Gastroesophageal sphincter (tissue), 4 donors: ENCODE data around the gene TTC39B. TPM values are rescaled to one million over a fixed set of nuclear protein-coding genes. Genes with fewer than 3 reads are reported as not detected.

Experiments
- ATAC-seq: fragments of 150-250 bp; one replicate; pipeline ENCODE4 v1.9.1; 2016; ENCODE audit warnings: mild to moderate bottlenecking, moderate library complexity
- H3K27ac ChIP-seq, 4 donors: fragments of 200-600 bp; sonication (generic) in 3 of 4; 1 replicate in 3 of 4; 2 replicates in 1 of 4; pipeline ENCODE4 v1.5.1; 2016 to 2019
- H3K27me3 ChIP-seq: fragments of 200-600 bp; sonication (generic); one replicate; pipeline ENCODE4 v1.5.1; 2019
- H3K36me3 ChIP-seq, 2 donors: fragments of 200-600 bp; sonication (generic); one replicate each; pipeline ENCODE4 v1.5.1; 2019; ENCODE audit warnings: control low read depth in 1 of 2
- H3K4me1 ChIP-seq, 3 donors: fragments of 200-600 bp; sonication (generic); 1 replicate in 2 of 3; 2 replicates in 1 of 3; pipeline ENCODE4 v1.5.1; 2016 to 2019; ENCODE audit warnings: control low read depth in 2 of 3
- H3K4me3 ChIP-seq, 2 donors: fragments of 200-600 bp; sonication (generic); one replicate each; pipeline ENCODE4 v1.5.1; 2019; ENCODE audit warnings: mild to moderate bottlenecking in 1 of 2, moderate library complexity in 1 of 2
- H3K9me3 ChIP-seq, 3 donors: fragments of 200-600 bp; sonication (generic); one replicate each; pipeline ENCODE4 v1.5.1; 2017 to 2019; ENCODE audit warnings: control low read depth in 2 of 3
- EP300 ChIP-seq: sonication (generic); formaldehyde crosslinking; IDR thresholded peaks from one replicate; pipeline ENCODE4 v1.6.1; 2017; ENCODE audit warnings: antibody characterized with exemption, mild to moderate bottlenecking
- POLR2A ChIP-seq, 2 donors: fragments of 450-650 bp; IDR thresholded peaks; one replicate each; pipeline ENCODE4 v1.6.1; 2017; ENCODE audit warnings: antibody characterized with exemption in 2 of 2, mild to moderate bottlenecking in 2 of 2, moderate library complexity in 1 of 2
- POLR2AphosphoS5 ChIP-seq: sonication (generic); formaldehyde crosslinking; IDR thresholded peaks from one replicate; pipeline ENCODE4 v1.6.1; 2017; ENCODE audit warnings: antibody characterized with exemption
- WGBS, 2 donors: methylation state at CpG; one replicate each; pipeline ENCODE4 v1.1.5; 2018; ENCODE audit warnings: low coverage in 1 of 2; 5-methylcytosine and 5-hydroxymethylcytosine counted together
- total RNA-seq, 4 donors: library from RNA; depleted of rRNA; stranded (reverse); fragments of >200 nt; gene quantifications; one replicate each; pipeline ENCODE4 v1.1.0, GENCODE V29; 2016
- TF ChIP-seq, protein P1 (sequence below), 4 experiments: fragments of 200-600 bp in 2 of 4; fragments of 450-650 bp in 2 of 4; sonication (generic) in 1 of 4; IDR thresholded peaks; one replicate each; pipeline ENCODE4 v1.5.1; 2017 to 2019; ENCODE audit warnings: antibody characterized with exemption in 4 of 4, mild to moderate bottlenecking in 2 of 4, moderate library complexity in 2 of 4

TTC39B gene
- total RNA-seq, 4 donors from 2014 or later, result 9.0 to 15.4 (median 11.8) TPM

DNA sequence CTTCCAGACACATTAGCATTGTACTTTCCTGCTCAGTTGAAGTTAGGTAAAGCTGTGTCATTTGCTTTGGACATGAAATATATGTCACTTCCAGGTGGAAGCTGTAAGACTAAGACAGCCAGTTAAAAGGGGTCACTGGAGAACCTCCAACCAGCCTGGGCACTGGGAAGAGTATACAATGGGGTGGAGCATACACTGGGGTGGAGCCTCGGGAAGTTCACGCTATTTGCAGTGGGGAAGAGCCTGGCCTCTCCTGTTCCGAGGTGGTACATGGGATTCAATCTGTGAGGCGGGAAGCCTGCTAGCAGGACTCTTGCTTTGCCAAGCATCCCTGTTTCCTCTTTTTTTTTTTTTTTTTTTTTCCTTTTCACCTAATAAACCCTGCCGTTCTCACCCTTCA is 145.3 kb downstream of the TTC39B start:
- Histone ChIP-seq H3K27ac (no peak overlapping the region), H3K9me3 (no peaks in the 10 kb centered on the region), H3K36me3 (no peaks in the 10 kb centered on the region), H3K27me3 (no peaks in the 10 kb centered on the region), H3K4me1 (peaks cover 0 to 3% (median under 1%) of the 10 kb centered on the region in 3 donors), H3K4me3 (no peak overlapping the region)
- 71 to 74% methylated on average over 1 to 5 of the region's 5 CpGs for WGBS, 2 donors
- no peak for ATAC-seq
- TF ChIP-seq, protein P1, sequence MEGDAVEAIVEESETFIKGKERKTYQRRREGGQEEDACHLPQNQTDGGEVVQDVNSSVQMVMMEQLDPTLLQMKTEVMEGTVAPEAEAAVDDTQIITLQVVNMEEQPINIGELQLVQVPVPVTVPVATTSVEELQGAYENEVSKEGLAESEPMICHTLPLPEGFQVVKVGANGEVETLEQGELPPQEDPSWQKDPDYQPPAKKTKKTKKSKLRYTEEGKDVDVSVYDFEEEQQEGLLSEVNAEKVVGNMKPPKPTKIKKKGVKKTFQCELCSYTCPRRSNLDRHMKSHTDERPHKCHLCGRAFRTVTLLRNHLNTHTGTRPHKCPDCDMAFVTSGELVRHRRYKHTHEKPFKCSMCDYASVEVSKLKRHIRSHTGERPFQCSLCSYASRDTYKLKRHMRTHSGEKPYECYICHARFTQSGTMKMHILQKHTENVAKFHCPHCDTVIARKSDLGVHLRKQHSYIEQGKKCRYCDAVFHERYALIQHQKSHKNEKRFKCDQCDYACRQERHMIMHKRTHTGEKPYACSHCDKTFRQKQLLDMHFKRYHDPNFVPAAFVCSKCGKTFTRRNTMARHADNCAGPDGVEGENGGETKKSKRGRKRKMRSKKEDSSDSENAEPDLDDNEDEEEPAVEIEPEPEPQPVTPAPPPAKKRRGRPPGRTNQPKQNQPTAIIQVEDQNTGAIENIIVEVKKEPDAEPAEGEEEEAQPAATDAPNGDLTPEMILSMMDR (IDR thresholded peaks at IDR 0.05), result no peak
- TF ChIP-seq POLR2A (IDR thresholded peaks at IDR 0.05), result no peak
- no peak for TF ChIP-seq POLR2AphosphoS5
- no peak for TF ChIP-seq EP300

DNA sequence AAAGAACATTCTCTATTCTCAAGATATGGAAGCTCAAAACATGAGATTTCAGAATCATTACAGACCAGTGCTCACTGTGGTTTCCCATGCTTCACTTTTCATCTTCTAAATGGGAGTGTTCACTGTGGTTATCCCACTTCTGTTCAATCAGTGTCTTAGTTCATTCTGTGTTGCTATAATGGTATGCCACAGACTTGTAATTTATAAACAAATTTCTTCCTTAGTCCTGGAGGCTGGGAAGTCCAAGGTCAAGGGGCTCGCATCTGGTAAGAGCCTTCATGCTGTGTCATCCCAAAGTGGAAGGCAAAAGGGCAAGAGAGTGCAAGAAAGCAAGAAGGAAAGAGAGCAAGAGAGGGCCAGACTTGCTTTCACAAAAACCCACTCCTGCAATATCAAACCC is 146.3 kb downstream of the TTC39B start:
- H3K4me3 ChIP-seq, result no peak overlapping the region
- H3K9me3 ChIP-seq, result no peaks in the 10 kb centered on the region
- H3K4me1 ChIP-seq, result peaks cover 7 to 14% (median 8%) of the 10 kb centered on the region in 3 donors
- TF ChIP-seq POLR2AphosphoS5, result no peak
- TF ChIP-seq, protein P1 (IDR thresholded peaks at IDR 0.05), result no peak
- no peak for TF ChIP-seq POLR2A (IDR thresholded peaks at IDR 0.05)
- TF ChIP-seq EP300, result no peak
- no peak overlapping the region for H3K27ac ChIP-seq
- ATAC-seq, result no peak
- WGBS, 2 donors, result 70 to 100% methylated on average over 1 of the region's 1 CpG
- no peaks in the 10 kb centered on the region for H3K27me3 ChIP-seq
- H3K36me3 ChIP-seq, result no peaks in the 10 kb centered on the region

DNA sequence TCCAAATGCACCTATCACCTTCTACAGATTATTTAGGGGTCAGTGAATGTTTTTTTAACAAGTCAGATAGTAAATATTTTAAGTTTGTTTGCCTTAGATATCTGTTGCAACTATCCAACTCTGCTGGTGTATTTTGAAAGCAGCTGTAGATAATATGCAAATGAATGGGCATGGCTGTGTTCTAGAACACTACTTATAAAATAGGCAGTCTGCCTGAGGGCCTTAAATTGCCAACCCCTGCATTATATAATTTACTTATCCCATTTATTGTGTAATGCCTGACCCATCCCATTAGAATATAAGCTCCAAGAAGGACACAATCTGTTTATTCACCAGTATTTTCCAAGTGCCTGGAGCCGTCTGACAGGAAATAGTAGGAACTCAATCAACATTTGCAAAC is 149.0 kb downstream of the TTC39B start:
- WGBS, 2 donors, result 83 to 86% methylated on average over 1 of the region's 1 CpG
- no peaks in the 10 kb centered on the region for H3K9me3 ChIP-seq
- TF ChIP-seq, protein P1 (IDR thresholded peaks at IDR 0.05), result no peak
- no peak for TF ChIP-seq EP300
- TF ChIP-seq POLR2A (IDR thresholded peaks at IDR 0.05), result no peak
- TF ChIP-seq POLR2AphosphoS5, result no peak
- no peak overlapping the region for H3K4me3 ChIP-seq
- H3K36me3 ChIP-seq, result no peaks in the 10 kb centered on the region
- no peak for ATAC-seq
- no peak overlapping the region for H3K27ac ChIP-seq
- H3K4me1 ChIP-seq, result peaks cover 11 to 35% (median 21%) of the 10 kb centered on the region in 3 donors
- no peaks in the 10 kb centered on the region for H3K27me3 ChIP-seq

DNA sequence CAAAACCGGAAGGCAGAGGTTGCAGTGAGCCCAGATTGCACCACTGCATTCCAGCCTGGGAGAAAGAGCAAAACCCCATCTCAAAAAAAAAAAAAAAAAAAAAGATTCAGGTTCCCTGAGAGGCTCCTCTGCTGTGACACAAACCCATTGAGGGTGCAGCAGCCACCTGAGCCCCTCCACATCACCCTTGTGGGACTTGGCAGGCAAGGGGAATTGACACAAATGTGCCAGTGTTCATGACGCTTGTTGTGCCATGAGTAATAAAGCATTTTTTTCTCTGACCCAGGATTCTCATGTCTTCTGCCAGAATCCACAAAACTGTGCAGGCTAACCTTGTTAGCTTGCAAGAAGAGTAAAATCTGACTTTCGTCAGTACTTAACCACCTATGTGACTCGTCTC is 149.6 kb downstream of the TTC39B start:
- ATAC-seq, result no peak
- Histone ChIP-seq H3K9me3 (no peaks in the 10 kb centered on the region), H3K4me1 (peaks cover 11 to 35% (median 21%) of the 10 kb centered on the region in 3 donors), H3K36me3 (no peaks in the 10 kb centered on the region), H3K27me3 (no peaks in the 10 kb centered on the region), H3K27ac (no peak overlapping the region), H3K4me3 (no peak overlapping the region)
- 74 to 96% methylated on average over 3 to 4 of the region's 4 CpGs for WGBS, 2 donors
- TF ChIP-seq POLR2AphosphoS5 (no peak), EP300 (no peak), POLR2A (IDR thresholded peaks at IDR 0.05) (no peak)
- TF ChIP-seq, protein P1 (IDR thresholded peaks at IDR 0.05), result no peak

DNA sequence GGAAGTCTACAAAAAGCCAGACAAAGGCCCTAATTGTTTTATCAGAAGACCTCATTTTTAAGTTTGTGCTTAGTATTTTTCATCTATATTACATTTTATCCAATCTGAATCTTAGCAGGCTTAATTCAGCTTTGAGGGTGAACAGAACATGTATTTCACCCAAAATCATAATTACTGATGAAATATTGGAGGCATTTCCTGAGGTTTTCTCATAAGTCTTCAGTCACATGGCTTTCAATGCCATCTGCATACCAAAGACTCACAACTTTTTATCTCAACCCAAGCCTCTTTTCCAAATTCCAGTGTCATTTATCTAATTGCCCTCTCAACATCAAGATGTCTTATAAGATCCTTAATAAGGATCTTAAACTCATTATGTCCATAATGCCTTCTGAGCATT is 150.8 kb downstream of the TTC39B start:
- TF ChIP-seq, protein P1 (IDR thresholded peaks at IDR 0.05), result no peak
- no peak for TF ChIP-seq EP300
- no peak for TF ChIP-seq POLR2A (IDR thresholded peaks at IDR 0.05)
- TF ChIP-seq POLR2AphosphoS5, result no peak
- ATAC-seq, result no peak
- no peak overlapping the region for H3K4me3 ChIP-seq
- no peaks in the 10 kb centered on the region for H3K36me3 ChIP-seq
- no peaks in the 10 kb centered on the region for H3K27me3 ChIP-seq
- H3K27ac ChIP-seq, result peak overlapping the region; percentile 34 to 76 (median 68)
- H3K9me3 ChIP-seq, result no peaks in the 10 kb centered on the region
- peaks cover 11 to 35% (median 21%) of the 10 kb centered on the region in 3 donors for H3K4me1 ChIP-seq
